Stimulated activated naive CD4-positive, alpha-beta T cell treated with Interleukin-2 at 50 U/mL for 16 hours (primary cell): ENCODE data around the gene SHH.

Experiments
- DNase-seq: peaks from one replicate; lab custom pipeline; 2025; lab: John Stamatoyannopoulos, UW

SHH gene

GRCh38 chr7:155806096-155806871 lies 6.0 kb downstream of the SHH start:
- no peak for DNase-seq

GRCh38 chr7:155805826-155806095 lies 6.5 kb downstream of the SHH start:
- no peak for DNase-seq

- peak; percentile 24 for DNase-seq
Observed at GRCh38 chr7:155804897-155805825, 7.1 kb downstream of the SHH start.

GRCh38 chr7:155804431-155804831 lies 7.8 kb downstream of the SHH start:
- DNase-seq = no peak

GRCh38 chr7:155803418-155804376 lies 8.6 kb downstream of the SHH start:
- DNase-seq = no peak

- DNase-seq = no peak
Observed at GRCh38 chr7:155802906-155803417, 9.3 kb downstream of the SHH start.

- DNase-seq = no peak
Observed at GRCh38 chr7:155802291-155802690, 10.0 kb downstream of the SHH start.

- DNase-seq = no peak
Observed at GRCh38 chr7:155800741-155801267, 11.5 kb downstream of the SHH start.

- no peak for DNase-seq
Observed at GRCh38 chr7:155800301-155800700, 12.0 kb downstream of the SHH start.

GRCh38 chr7:155799514-155799913 lies 12.7 kb downstream of the SHH start:
- DNase-seq = no peak

GRCh38 chr7:155798673-155799439 lies 13.4 kb downstream of the SHH start:
- DNase-seq = no peak

GRCh38 chr7:155797262-155798250 lies 14.7 kb downstream of the SHH start:
- no peak for DNase-seq

GRCh38 chr7:155796381-155797261 lies 15.6 kb downstream of the SHH start:
- DNase-seq = peak; percentile 41

- no peak for DNase-seq
Observed at GRCh38 chr7:155795951-155796350, 16.3 kb downstream of the SHH start.

GRCh38 chr7:155795401-155795800 lies 16.9 kb downstream of the SHH start:
- DNase-seq = no peak

GRCh38 chr7:155794196-155794595 lies 18.1 kb downstream of the SHH start:
- no peak for DNase-seq

- no peak for DNase-seq
Observed at GRCh38 chr7:155793720-155794119, 18.5 kb downstream of the SHH start.

GRCh38 chr7:155792999-155793560 lies 19.2 kb downstream of the SHH start:
- no peak for DNase-seq
